Neural cell (in vitro differentiated cells): Measurements from ENCODE around the gene MYBPC1. TPM values are rescaled to one million over a fixed set of nuclear protein-coding genes. Genes with fewer than 3 reads are reported as not detected.

ENCODE experiments used
- H2AFZ ChIP-seq: fragments of 200-600, 300-800 bp; sonication (generic), shearing (Covaris generic); 2 replicates; pipeline ENCODE4 v1.6.0; 2014; ENCODE audit warnings: low read depth, mild to moderate bottlenecking, antibody characterized with exemption, low read length, moderate library complexity
- H3F3A ChIP-seq: fragments of 200-600 bp; shearing (Covaris generic); 2 replicates; pipeline ENCODE4 v1.6.1; 2016; ENCODE audit warnings: mild to moderate bottlenecking, moderate library complexity, mixed read lengths, antibody characterized with exemption, low read length; ENCODE audit not compliant: insufficient read depth, poor library complexity, severe bottlenecking
- H3K27ac ChIP-seq: fragments of 200-600, 300-800 bp; sonication (generic), shearing (Covaris generic); 2 replicates; pipeline ENCODE4 v1.5.1; 2014; ENCODE audit warnings: mild to moderate bottlenecking, low read length, moderate library complexity
- H3K27me3 ChIP-seq: fragments of 300-800, 200-600 bp; sonication (generic), shearing (Covaris generic); 2 replicates; pipeline ENCODE4 v1.6.0; 2014; ENCODE audit warnings: mild to moderate bottlenecking, low read depth, low read length, moderate library complexity; ENCODE audit not compliant: insufficient read depth
- H3K36me3 ChIP-seq: fragments of 300-800, 200-600 bp; sonication (generic), shearing (Covaris generic); 2 replicates; pipeline ENCODE4 v1.5.1; 2014; ENCODE audit warnings: mild to moderate bottlenecking, antibody characterized with exemption, low read length, moderate library complexity; ENCODE audit not compliant: insufficient read depth
- H3K4me2 ChIP-seq: fragments of 300-800, 200-600 bp; sonication (generic), shearing (Covaris generic); 2 replicates; pipeline ENCODE4 v1.6.0; 2014; ENCODE audit warnings: mild to moderate bottlenecking, low read length
- H3K4me3 ChIP-seq: fragments of 300-800, 200-600 bp; sonication (generic), shearing (Covaris generic); 2 replicates; pipeline ENCODE4 v1.5.1; 2014; ENCODE audit warnings: mild to moderate bottlenecking, low read length, moderate library complexity
- H3K79me2 ChIP-seq: fragments of 200-600 bp; shearing (Covaris generic); replicated peaks from 2 replicates; pipeline ENCODE4 v1.6.0; 2014; ENCODE audit warnings: mild to moderate bottlenecking, low read length, moderate library complexity; ENCODE audit not compliant: insufficient read depth
- H3K9ac ChIP-seq: fragments of 300-800, 200-600 bp; sonication (generic), shearing (Covaris generic); 2 replicates; pipeline ENCODE4 v1.6.1; 2016; ENCODE audit warnings: mild to moderate bottlenecking, low read length, mixed read lengths
- H3K9me2 ChIP-seq: fragments of 200-600 bp; shearing (Covaris generic); 2 replicates; pipeline ENCODE4 v1.6.1; 2016; ENCODE audit warnings: mild to moderate bottlenecking, low read length, mixed read lengths; ENCODE audit not compliant: insufficient read depth
- H3K9me3 ChIP-seq: fragments of 200-600, 300-800 bp; sonication (generic), shearing (Covaris generic); 2 replicates; pipeline ENCODE4 v1.6.1; 2016; ENCODE audit warnings: mild to moderate bottlenecking, mixed run types, low read length, moderate library complexity, mixed read lengths
- H4K20me1 ChIP-seq: fragments of 200-600 bp; shearing (Covaris generic); 2 replicates; pipeline ENCODE4 v1.6.1; 2016; ENCODE audit warnings: mild to moderate bottlenecking, mixed run types; ENCODE audit not compliant: insufficient read depth
- CTCF ChIP-seq: fragments of 450-650 bp; IDR thresholded peaks from 2 replicates; pipeline ENCODE4 v1.5.1; 2014; ENCODE audit warnings: antibody characterized with exemption, mild to moderate bottlenecking, moderate library complexity; ENCODE audit not compliant: poor library complexity, severe bottlenecking
- EP300 ChIP-seq: fragments of 450-650 bp; conservative IDR thresholded peaks from 2 replicates; pipeline ENCODE4 v1.6.1; 2014; ENCODE audit warnings: antibody characterized with exemption, mild to moderate bottlenecking, moderate library complexity; ENCODE audit not compliant: poor library complexity, severe bottlenecking
- EZH2 ChIP-seq: fragments of 200-600, 300-800 bp; shearing (Covaris generic), sonication (generic); IDR thresholded peaks from 2 replicates; pipeline ENCODE4 v1.6.1; 2014; ENCODE audit warnings: antibody characterized with exemption, low read length, borderline replicate concordance, mild to moderate bottlenecking; ENCODE audit not compliant: insufficient read depth, poor library complexity, severe bottlenecking
- MXI1 ChIP-seq: fragments of 450-650 bp; conservative IDR thresholded peaks from 2 replicates; pipeline ENCODE4 v1.6.1; 2014; ENCODE audit warnings: antibody characterized with exemption, mild to moderate bottlenecking; ENCODE audit not compliant: poor library complexity, severe bottlenecking
- POLR2AphosphoS5 ChIP-seq: IDR thresholded peaks from 2 replicates; pipeline ENCODE4 v1.6.1; 2012
- RAD21 ChIP-seq: fragments of 450-650 bp; conservative IDR thresholded peaks from 2 replicates; pipeline ENCODE4 v1.6.1; 2014; ENCODE audit warnings: antibody characterized with exemption, mild to moderate bottlenecking, moderate library complexity
- SMC3 ChIP-seq: fragments of 450-650 bp; conservative IDR thresholded peaks from 2 replicates; pipeline ENCODE4 v1.6.1; 2014; ENCODE audit warnings: antibody characterized with exemption, mild to moderate bottlenecking, moderate library complexity; ENCODE audit not compliant: poor library complexity
- TAF1 ChIP-seq: IDR thresholded peaks from 2 replicates; pipeline ENCODE4 v1.6.1; 2012; ENCODE audit warnings: low read depth
- polyA plus RNA-seq: library from polyadenylated mRNA; depleted of rRNA; stranded (reverse); fragments of >200 nt; gene quantifications from 2 replicates; pipeline ENCODE4 v1.2.3, GENCODE V29; 2014
- TF ChIP-seq, protein P1 (sequence below): IDR thresholded peaks from 2 replicates; pipeline ENCODE4 v1.6.1; 2012; ENCODE audit warnings: borderline replicate concordance

Gene MYBPC1
- polyA plus RNA-seq, 1 donor from 2014 or later, result not detected

- Histone ChIP-seq H2AFZ (no peak overlapping the region), H3K27ac (no peak overlapping the region), H3K36me3 (no peaks in the 10 kb centered on the region), H3K9ac (no peak overlapping the region), H4K20me1 (no peaks in the 10 kb centered on the region), H3K9me3 (no peaks in the 10 kb centered on the region), H3K4me3 (no peak overlapping the region), H3K79me2 (no peaks in the 10 kb centered on the region), H3K27me3 (no peaks in the 10 kb centered on the region), H3K9me2 (no peaks in the 10 kb centered on the region), H3F3A (no peaks in the 10 kb centered on the region), H3K4me2 (no peak overlapping the region)
- TF ChIP-seq MXI1 (no peak), CTCF (no peak)
Observed at GRCh38 chr12:101664992-101665391, 70.2 kb downstream of the MYBPC1 start.

- TF ChIP-seq EZH2, result no peak
- no peak for TF ChIP-seq TAF1
- TF ChIP-seq, protein P1, sequence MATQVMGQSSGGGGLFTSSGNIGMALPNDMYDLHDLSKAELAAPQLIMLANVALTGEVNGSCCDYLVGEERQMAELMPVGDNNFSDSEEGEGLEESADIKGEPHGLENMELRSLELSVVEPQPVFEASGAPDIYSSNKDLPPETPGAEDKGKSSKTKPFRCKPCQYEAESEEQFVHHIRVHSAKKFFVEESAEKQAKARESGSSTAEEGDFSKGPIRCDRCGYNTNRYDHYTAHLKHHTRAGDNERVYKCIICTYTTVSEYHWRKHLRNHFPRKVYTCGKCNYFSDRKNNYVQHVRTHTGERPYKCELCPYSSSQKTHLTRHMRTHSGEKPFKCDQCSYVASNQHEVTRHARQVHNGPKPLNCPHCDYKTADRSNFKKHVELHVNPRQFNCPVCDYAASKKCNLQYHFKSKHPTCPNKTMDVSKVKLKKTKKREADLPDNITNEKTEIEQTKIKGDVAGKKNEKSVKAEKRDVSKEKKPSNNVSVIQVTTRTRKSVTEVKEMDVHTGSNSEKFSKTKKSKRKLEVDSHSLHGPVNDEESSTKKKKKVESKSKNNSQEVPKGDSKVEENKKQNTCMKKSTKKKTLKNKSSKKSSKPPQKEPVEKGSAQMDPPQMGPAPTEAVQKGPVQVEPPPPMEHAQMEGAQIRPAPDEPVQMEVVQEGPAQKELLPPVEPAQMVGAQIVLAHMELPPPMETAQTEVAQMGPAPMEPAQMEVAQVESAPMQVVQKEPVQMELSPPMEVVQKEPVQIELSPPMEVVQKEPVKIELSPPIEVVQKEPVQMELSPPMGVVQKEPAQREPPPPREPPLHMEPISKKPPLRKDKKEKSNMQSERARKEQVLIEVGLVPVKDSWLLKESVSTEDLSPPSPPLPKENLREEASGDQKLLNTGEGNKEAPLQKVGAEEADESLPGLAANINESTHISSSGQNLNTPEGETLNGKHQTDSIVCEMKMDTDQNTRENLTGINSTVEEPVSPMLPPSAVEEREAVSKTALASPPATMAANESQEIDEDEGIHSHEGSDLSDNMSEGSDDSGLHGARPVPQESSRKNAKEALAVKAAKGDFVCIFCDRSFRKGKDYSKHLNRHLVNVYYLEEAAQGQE, result no peak
- TF ChIP-seq MXI1, result no peak
- TF ChIP-seq CTCF, result no peak
- no peak for TF ChIP-seq POLR2AphosphoS5
- no peak for TF ChIP-seq SMC3
- TF ChIP-seq RAD21, result no peak
- TF ChIP-seq EP300, result no peak
- Histone ChIP-seq H3K36me3 (no peaks in the 10 kb centered on the region), H3K4me2 (no peak overlapping the region), H3F3A (no peaks in the 10 kb centered on the region), H3K4me3 (no peak overlapping the region), H3K9ac (no peak overlapping the region), H2AFZ (no peak overlapping the region), H3K9me3 (no peaks in the 10 kb centered on the region), H3K79me2 (no peaks in the 10 kb centered on the region), H4K20me1 (no peaks in the 10 kb centered on the region), H3K27me3 (no peaks in the 10 kb centered on the region), H3K27ac (no peak overlapping the region), H3K9me2 (no peaks in the 10 kb centered on the region)
Observed at GRCh38 chr12:101666052-101666728, 71.4 kb downstream of the MYBPC1 start.
